Measurements from ENCODE around the gene SPTBN5. TPM values are rescaled to one million over a fixed set of nuclear protein-coding genes. Genes with fewer than 3 reads are reported as not detected.

Gene SPTBN5
- total RNA-seq, 1 donor from 2014 or later: 0.17 TPM

DNA sequence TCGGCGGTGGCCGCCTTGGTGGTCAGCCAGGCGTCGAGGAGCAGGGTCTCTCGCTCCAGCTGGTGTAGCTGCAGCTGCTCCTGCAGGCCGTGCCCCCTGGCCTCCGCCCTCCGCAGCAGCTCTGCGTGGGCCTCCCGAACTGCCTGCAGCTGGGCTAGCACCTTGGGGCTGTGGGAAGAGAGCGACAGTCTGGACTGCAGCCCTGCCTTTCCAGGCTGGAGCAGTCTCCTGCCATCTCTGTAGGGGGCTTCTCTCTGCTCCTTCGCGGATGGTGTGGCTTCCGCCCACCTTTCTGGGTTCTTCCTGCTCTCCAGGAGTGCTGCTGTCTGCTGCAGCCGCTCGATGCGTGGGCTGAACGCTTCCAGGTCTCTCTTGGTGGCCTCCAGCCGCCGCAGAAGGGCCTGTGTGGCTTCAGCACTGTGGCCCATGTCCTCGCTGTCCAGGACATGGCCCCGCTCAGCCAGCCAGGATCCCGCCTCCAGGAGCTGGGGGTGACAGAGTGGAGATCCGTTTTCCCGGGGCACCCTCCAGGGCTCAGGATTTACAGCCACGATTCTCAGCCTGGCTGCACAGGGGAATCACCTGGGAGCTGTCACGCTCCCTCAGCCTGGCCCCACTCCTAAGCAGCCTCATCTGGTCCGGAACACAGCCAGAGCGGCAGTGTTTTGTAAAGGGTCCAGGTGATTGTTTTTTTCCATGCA is 38.4 kb downstream of the SPTBN5 start:
- TF ChIP-seq, protein P1, sequence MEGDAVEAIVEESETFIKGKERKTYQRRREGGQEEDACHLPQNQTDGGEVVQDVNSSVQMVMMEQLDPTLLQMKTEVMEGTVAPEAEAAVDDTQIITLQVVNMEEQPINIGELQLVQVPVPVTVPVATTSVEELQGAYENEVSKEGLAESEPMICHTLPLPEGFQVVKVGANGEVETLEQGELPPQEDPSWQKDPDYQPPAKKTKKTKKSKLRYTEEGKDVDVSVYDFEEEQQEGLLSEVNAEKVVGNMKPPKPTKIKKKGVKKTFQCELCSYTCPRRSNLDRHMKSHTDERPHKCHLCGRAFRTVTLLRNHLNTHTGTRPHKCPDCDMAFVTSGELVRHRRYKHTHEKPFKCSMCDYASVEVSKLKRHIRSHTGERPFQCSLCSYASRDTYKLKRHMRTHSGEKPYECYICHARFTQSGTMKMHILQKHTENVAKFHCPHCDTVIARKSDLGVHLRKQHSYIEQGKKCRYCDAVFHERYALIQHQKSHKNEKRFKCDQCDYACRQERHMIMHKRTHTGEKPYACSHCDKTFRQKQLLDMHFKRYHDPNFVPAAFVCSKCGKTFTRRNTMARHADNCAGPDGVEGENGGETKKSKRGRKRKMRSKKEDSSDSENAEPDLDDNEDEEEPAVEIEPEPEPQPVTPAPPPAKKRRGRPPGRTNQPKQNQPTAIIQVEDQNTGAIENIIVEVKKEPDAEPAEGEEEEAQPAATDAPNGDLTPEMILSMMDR (IDR thresholded peaks at IDR 0.05; ENCODE audit: insufficient read depth, low read length, poor library complexity, severe bottlenecking): no peak
- no peaks in the 10 kb centered on the region for H3K36me3 ChIP-seq (ENCODE audit: control insufficient read depth, insufficient read depth, low read length)
- H3K4me3 ChIP-seq (ENCODE audit: low read depth, low read length): no peak overlapping the region
- peaks cover 17% of the 10 kb centered on the region for H3K27me3 ChIP-seq (ENCODE audit: control insufficient read depth, insufficient read depth, low read length)
- DNase-seq (ENCODE audit: low read depth): no peak

DNA sequence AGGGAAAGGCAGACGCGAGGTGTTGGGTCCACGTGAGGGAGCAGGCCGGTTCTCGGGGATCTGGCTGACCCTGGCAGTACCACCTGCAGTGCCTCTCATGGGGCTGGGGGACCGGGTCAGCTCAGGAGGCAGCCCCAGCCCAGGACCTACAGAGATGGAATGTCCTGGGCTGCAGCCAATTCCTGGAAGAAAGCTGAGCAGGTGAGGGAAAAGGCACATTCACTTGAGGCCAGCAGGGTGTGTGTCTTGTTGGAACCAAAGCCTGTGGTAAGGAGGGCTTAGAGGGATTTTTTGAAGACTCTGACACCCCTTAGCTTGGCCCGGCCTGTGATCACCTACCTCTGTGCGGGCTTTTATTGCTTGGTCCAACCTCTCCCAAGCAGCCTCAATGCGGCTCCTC is 39.4 kb downstream of the SPTBN5 start:
- H3K36me3 ChIP-seq (ENCODE audit: control insufficient read depth, insufficient read depth, low read length): no peaks in the 10 kb centered on the region

DNA sequence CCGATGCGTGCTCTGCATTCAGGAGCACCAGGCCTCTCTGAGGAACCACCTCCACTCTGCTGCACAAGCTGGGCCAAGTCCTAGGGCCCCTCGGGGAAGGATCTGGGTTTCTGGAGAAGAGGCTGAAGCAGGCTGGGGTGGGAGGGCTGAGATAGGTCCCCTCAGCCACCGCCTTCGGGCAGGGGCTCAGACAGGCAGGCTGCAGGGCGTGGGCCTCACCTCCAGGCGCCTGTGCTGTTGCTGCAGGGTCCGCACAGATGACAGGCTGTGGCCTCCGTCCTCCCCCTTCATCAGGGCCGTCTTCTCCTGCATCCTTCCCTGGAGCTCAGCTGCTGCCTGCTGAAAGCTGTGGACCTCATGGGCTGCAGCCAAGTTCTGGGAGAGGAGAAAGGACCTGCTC is 40.0 kb downstream of the SPTBN5 start:
- no peaks in the 10 kb centered on the region for H3K36me3 ChIP-seq (ENCODE audit: control insufficient read depth, insufficient read depth, low read length)

More for the DNA sequence above, 39.4 kb downstream of the SPTBN5 start:
- Histone ChIP-seq H3K4me3 (ENCODE audit: low read depth, low read length) (no peak overlapping the region), H3K27me3 (ENCODE audit: control insufficient read depth, insufficient read depth, low read length) (peaks cover 17% of the 10 kb centered on the region)
- no peak for DNase-seq (ENCODE audit: low read depth)
- TF ChIP-seq, protein P1 (IDR thresholded peaks at IDR 0.05; ENCODE audit: insufficient read depth, low read length, poor library complexity, severe bottlenecking): no peak

DNA sequence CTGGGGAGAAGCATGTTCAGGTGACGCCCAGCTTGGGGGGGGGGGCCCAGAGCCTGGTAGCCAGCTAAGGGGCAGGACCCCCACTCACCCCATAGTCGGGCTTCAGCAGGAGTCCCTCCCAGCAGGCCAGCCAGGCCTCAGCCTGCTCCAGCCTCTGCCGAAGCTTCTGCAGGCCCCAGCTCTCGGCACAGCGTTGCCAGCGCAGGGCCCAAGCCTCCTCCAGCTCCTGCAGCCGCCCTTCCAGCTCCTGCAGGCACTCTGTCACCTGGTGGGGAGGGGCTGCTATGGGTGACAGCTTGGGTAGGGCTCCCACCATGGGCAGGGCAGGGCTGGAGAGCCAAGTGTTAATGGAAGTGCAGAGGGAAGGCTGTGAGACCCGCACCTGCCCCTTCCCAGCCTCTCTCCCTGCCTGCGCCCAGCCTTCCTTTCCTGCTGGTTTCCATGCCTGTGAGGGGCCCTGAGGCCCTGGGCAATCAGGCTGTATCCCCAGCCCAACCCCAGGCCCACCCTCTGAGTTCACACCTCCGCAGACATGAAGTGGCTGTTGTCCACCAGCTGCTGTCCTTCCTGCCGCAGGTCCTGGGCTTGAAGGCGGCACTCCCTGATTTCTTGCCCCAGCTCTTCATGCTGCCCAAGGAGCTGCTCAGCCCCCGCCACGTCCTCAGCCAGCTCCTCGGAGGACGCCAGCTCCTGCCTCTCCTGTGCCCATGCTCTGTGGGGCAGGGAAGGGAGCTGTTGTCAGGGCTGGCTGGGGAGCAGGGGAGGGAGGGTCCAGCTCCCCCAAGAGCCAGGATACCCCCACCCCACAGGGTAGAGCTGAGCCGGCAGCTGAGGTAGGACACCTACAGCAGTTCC is 40.9 kb downstream of the SPTBN5 start:
- no peak for DNase-seq (ENCODE audit: low read depth)
- TF ChIP-seq, protein P1 (IDR thresholded peaks at IDR 0.05; ENCODE audit: insufficient read depth, low read length, poor library complexity, severe bottlenecking): no peak
- H3K4me3 ChIP-seq (ENCODE audit: low read depth, low read length): no peak overlapping the region
- H3K36me3 ChIP-seq (ENCODE audit: control insufficient read depth, insufficient read depth, low read length): no peaks in the 10 kb centered on the region
- H3K27me3 ChIP-seq (ENCODE audit: control insufficient read depth, insufficient read depth, low read length): peaks cover 19% of the 10 kb centered on the region

More for the DNA sequence above, 40.0 kb downstream of the SPTBN5 start:
- TF ChIP-seq, protein P1 (IDR thresholded peaks at IDR 0.05; ENCODE audit: insufficient read depth, low read length, poor library complexity, severe bottlenecking): no peak
- H3K4me3 ChIP-seq (ENCODE audit: low read depth, low read length): no peak overlapping the region
- no peak for DNase-seq (ENCODE audit: low read depth)
- peaks cover 19% of the 10 kb centered on the region for H3K27me3 ChIP-seq (ENCODE audit: control insufficient read depth, insufficient read depth, low read length)

DNA sequence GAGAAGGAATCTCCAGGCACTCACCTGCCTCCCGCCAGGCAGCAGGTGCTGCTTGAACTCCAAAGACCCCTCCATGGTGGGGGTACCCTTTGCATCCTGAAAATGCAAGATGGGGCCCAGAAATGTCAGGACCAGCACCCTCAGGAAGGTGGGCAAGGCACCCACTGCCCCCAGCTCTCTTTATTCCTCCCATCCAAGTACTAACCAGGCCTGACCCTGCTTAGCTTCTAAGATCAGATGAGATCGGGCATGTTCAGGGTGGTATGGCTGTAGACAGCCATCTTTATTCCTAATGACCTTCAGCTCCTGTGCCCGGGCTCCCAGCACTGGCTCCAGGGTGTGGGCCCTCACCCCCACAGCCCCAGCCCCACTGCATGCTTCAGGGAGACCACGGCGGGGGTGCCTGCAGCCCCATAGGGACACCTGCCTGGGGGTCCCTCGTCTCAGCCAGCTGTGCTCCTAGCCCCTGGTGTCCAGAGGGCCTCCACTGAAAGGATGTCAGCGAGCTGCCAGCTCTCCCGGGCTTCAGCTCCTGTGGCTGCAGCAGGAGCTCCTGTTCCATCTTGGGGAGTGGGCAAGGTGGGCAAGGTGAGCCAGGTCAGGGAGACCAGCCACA is 42.0 kb downstream of the SPTBN5 start:
- no peak overlapping the region for H3K4me3 ChIP-seq (ENCODE audit: low read depth, low read length)
- peaks cover 19% of the 10 kb centered on the region for H3K27me3 ChIP-seq (ENCODE audit: control insufficient read depth, insufficient read depth, low read length)
- H3K36me3 ChIP-seq (ENCODE audit: control insufficient read depth, insufficient read depth, low read length): no peaks in the 10 kb centered on the region
- no peak for DNase-seq (ENCODE audit: low read depth)
- TF ChIP-seq, protein P1 (IDR thresholded peaks at IDR 0.05; ENCODE audit: insufficient read depth, low read length, poor library complexity, severe bottlenecking): no peak
